GM12873 (cell line): Measurements from ENCODE around the gene LRRC4C.

Experiments
- CTCF ChIP-seq: IDR thresholded peaks from 2 replicates; pipeline ENCODE4 v1.5.1; 2012; ENCODE audit warnings: low read depth, mild to moderate bottlenecking, moderate library complexity, low read length, control low read depth; ENCODE audit not compliant: insufficient read depth; ENCODE audit errors: missing control alignments

The LRRC4C gene

GRCh38 chr11:41133023-41133422 lies 326.4 kb downstream of the LRRC4C start:
- no peak for TF ChIP-seq CTCF

- no peak for TF ChIP-seq CTCF
Observed at GRCh38 chr11:41121600-41121999, 337.9 kb downstream of the LRRC4C start.

GRCh38 chr11:41119484-41119883 lies 340.0 kb downstream of the LRRC4C start:
- TF ChIP-seq CTCF: no peak

DNA sequence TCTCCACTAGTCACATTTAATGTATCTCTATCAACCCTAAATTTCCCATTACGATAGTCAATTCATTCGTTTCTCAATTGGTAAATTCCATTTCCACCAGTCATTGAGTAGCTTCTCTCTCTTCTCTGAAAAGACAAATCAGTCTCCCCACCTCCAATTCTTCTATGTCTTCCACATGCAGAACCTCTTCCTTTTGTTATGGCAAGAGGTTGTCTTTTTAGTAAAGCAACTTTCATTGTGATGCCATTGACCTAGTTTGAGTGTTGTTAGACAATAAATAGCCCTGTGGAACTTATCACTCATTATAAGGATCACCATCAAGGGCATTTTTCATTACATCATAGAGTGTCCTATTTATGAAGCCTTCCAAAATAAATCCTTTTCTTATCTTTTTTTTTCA lies 340.9 kb downstream of the LRRC4C start:
- TF ChIP-seq CTCF: no peak

DNA sequence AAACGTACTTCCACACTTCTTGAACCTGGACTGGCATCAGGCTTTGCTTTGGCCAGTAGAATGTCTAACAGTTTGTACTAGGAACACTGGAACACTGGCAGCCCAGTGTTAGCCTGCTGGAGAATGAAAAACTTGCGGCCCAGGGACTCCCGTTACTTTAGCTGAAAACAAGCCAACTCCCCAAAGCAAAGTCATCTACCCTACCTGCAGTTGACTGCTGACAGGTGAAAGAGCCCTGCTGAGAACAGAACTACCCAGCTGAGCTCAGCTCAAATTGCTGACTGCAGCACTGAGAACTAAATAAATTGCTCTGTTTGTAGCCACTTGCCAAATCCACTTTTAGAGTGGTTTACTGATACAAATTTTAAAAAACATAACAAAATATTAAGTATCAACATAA lies 342.5 kb downstream of the LRRC4C start:
- no peak for TF ChIP-seq CTCF

GRCh38 chr11:41115066-41115465 lies 344.4 kb downstream of the LRRC4C start:
- no peak for TF ChIP-seq CTCF

- no peak for TF ChIP-seq CTCF
Observed at GRCh38 chr11:41113160-41113559, 346.3 kb downstream of the LRRC4C start.

DNA sequence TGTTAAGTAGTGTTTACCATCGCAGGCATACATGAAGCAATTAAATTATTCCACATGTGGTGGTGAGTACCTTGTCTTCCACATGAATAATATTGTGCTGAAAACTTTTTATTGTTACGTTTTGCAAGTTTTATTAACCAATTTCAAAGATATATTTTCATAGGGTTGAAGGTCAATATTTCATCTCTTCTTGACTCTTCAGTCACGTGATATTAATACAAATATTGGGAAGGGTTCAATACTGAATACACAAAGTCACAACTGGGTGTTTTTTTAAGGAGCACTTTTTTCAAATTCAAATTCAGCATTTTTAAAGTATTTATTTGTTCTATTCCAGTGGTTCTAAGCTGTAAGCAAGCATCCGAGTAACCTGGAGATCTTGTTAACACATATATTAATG lies 348.9 kb downstream of the LRRC4C start:
- no peak for TF ChIP-seq CTCF
